Adrenal gland (tissue), 12 donors: Measurements from ENCODE around the gene IGSF3. TPM values are rescaled to one million over a fixed set of nuclear protein-coding genes. Genes with fewer than 3 reads are reported as not detected.

Experiments used
- DNase-seq, 7 donors: peaks; one replicate each; pipeline ENCODE4 v3.0.0-alpha.2; 2019 to 2020
- H3K27ac ChIP-seq, 5 donors: fragments of 200-600 bp; sonication (generic) in 4 of 5; 1 replicate in 3 of 5; 2 replicates in 2 of 5; pipeline versions ENCODE4 v1.5.1 to v1.8.0; 2016 to 2020; ENCODE audit warnings: mild to moderate bottlenecking in 1 of 5
- H3K27me3 ChIP-seq: fragments of 200-600 bp; 2 replicates; pipeline ENCODE4 v1.8.0; 2021
- H3K36me3 ChIP-seq, 2 donors: fragments of 200-600 bp; replicated peaks in 1 of 2; 1 replicate in 1 of 2; 2 replicates in 1 of 2; pipeline versions ENCODE4 v1.5.1 to v1.8.0; 2018 to 2022
- H3K4me1 ChIP-seq, 2 donors: fragments of 200-600 bp; replicated peaks in 1 of 2; 1 replicate in 1 of 2; 2 replicates in 1 of 2; pipeline versions ENCODE4 v1.5.1 to v1.8.0; 2018 to 2021
- H3K4me3 ChIP-seq, 4 donors: fragments of 200-600 bp; sonication (generic) in 3 of 4; one replicate each; pipeline ENCODE4 v1.5.1; 2016 to 2018
- H3K9me3 ChIP-seq, 3 donors: fragments of 200-600 bp; sonication (generic) in 1 of 3; replicated peaks in 1 of 3; 1 replicate in 2 of 3; 2 replicates in 1 of 3; pipeline versions ENCODE4 v1.5.1 to v1.8.0; 2016 to 2021
- POLR2A ChIP-seq, 2 donors: fragments of 450-650 bp; IDR thresholded peaks; one replicate each; pipeline ENCODE4 v1.6.1; 2017; ENCODE audit warnings: antibody characterized with exemption in 2 of 2, mild to moderate bottlenecking in 2 of 2, moderate library complexity in 1 of 2
- WGBS, 4 donors: extraction: QIAGEN DNeasy Blood & Tissue Kit in 2 of 4; methylation state at CpG; one replicate each; pipeline versions ENCODE4 v1.1.5 to v1.1.7; 2013 to 2017; 5-methylcytosine and 5-hydroxymethylcytosine counted together
- intact Hi-C, 2 donors: fragments of 100-400 bp; cut with DNase I; formaldehyde crosslinking; loops; one replicate each; pipeline versions ENCODE4 v1.14.1 to v1.15.0; 2022 to 2023
- polyA plus RNA-seq, 3 donors: library from polyadenylated mRNA; stranded (reverse); fragments of 200-250 nt in 2 of 3; fragments of 350-450 nt in 1 of 3; fragmentation: Illumina TruSeq in 1 of 3; extraction: RNeasy Lipid Tissue Mini Kit (QIAGEN cat#74804) in 1 of 3; gene quantifications; one replicate each; pipeline ENCODE4 v1.2.3, GENCODE V29; 2013 to 2014
- total RNA-seq, 9 donors: library from RNA; depleted of rRNA in 4 of 9; stranded (reverse); fragments of >200 nt in 4 of 9; fragments of 120-200 nt in 1 of 9; fragmentation: NEBNext Ultra II Directional in 1 of 9; extraction: Animal tissue kit (Norgen Biotek cat#: 25700) in 1 of 9; gene quantifications; one replicate each; pipeline versions ENCODE4 v1.1.0 to v1.2.4, GENCODE V29; 2013 to 2023
- TF ChIP-seq, protein P1 (sequence below), 6 experiments: fragments of 450-650 bp in 4 of 6; fragments of 200-600 bp in 2 of 6; sonication (generic) in 1 of 6; IDR thresholded peaks; 1 replicate in 5 of 6; 2 replicates in 1 of 6; pipeline versions ENCODE4 v1.5.1 to v1.8.0; 2016 to 2021; ENCODE audit warnings: antibody characterized with exemption in 6 of 6, mild to moderate bottlenecking in 2 of 6, moderate library complexity in 1 of 6
- donor health status: healthy with polysubstance abuse.
- donor health status: Bipolar disorder and iron deficiency.
- donor health status: DM: yes; HTN: yes; CAD: no.
- donor health status: DM: no; HTN: no; CAD: no.
- donor health status: DM: no; HTN: no; CAD: no.
- donor health status: DM: yes; HTN: yes; CAD: no.

IGSF3 gene
- total and polyA plus RNA-seq, 12 donors = 0.67 to 12.1 (median 2.2) TPM

- intact Hi-C loops = no loop called here
- Histone ChIP-seq H3K36me3 (no peaks in the 10 kb centered on the region), H3K27ac (no peak overlapping the region), H3K27me3 (no peaks in the 10 kb centered on the region), H3K9me3 (no peaks in the 10 kb centered on the region), H3K4me1 (no peaks in the 10 kb centered on the region), H3K4me3 (no peak overlapping the region)
- no peak for TF ChIP-seq POLR2A (IDR thresholded peaks at IDR 0.05)
- TF ChIP-seq, protein P1, sequence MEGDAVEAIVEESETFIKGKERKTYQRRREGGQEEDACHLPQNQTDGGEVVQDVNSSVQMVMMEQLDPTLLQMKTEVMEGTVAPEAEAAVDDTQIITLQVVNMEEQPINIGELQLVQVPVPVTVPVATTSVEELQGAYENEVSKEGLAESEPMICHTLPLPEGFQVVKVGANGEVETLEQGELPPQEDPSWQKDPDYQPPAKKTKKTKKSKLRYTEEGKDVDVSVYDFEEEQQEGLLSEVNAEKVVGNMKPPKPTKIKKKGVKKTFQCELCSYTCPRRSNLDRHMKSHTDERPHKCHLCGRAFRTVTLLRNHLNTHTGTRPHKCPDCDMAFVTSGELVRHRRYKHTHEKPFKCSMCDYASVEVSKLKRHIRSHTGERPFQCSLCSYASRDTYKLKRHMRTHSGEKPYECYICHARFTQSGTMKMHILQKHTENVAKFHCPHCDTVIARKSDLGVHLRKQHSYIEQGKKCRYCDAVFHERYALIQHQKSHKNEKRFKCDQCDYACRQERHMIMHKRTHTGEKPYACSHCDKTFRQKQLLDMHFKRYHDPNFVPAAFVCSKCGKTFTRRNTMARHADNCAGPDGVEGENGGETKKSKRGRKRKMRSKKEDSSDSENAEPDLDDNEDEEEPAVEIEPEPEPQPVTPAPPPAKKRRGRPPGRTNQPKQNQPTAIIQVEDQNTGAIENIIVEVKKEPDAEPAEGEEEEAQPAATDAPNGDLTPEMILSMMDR (IDR thresholded peaks at IDR 0.05) = no peak
- WGBS, 4 donors = 83 to 89% (median 86%) methylated on average over 5 of the region's 5 CpGs
- DNase-seq = peak in 2 of 7 donors; percentile 6 to 17
Observed at GRCh38 chr1:116693759-116694480, 26.4 kb upstream of the IGSF3 start.

DNA sequence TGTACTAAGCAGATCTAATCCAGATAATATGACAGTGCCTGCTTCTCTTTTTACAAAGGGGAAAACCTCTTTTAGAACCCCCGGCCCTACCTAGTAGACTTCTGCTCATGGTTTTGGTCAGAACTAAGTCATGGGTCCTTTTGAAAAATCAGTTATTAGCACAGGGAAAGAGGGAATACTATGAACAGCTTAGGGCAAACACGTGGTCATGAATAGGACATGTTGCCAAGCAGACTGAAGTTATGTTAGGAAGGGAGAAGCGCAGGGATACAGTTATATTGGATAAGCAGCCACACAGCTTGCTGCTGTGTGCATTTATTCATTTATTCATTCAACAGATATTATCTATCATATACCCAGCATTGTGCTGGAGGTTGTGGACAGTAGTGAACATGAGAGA lies 25.3 kb upstream of the IGSF3 start:
- WGBS, 4 donors = 64 to 78% (median 75%) methylated on average over 3 of the region's 3 CpGs
- TF ChIP-seq POLR2A (IDR thresholded peaks at IDR 0.05) = no peak
- TF ChIP-seq, protein P1 (IDR thresholded peaks at IDR 0.05) = no peak
- no peaks in the 10 kb centered on the region for H3K36me3 ChIP-seq

DNA sequence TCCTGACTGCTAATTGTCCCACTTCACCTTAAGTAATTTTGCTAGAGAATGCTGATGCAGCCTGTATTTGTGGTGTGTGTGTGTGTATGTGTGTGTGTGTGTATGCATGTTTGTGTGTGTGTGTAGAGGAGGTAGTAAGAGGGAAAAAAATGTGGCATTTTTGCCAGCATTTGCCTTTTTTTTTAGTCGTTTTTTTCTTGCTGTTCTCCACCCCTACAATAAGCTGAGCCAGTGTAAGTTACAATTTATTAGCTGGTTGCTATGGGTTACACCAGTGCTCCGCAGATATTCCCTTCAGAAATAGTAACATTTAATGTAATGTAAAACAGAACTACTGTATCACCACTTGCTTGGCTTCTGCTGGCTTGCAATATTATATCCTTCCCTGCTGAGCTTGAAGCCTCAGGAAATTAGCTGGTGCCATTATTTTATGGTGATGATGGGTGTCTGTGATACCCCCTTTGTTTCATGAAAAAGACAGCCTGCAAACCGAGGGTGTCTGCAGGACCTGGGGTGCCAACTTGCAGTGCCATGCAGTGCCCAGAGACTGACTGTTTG lies 23.4 kb upstream of the IGSF3 start:
- Histone ChIP-seq H3K4me1 (no peaks in the 10 kb centered on the region), H3K27me3 (no peaks in the 10 kb centered on the region), H3K9me3 (no peaks in the 10 kb centered on the region), H3K4me3 (no peak overlapping the region), H3K27ac (no peak overlapping the region), H3K36me3 (no peaks in the 10 kb centered on the region)
- TF ChIP-seq, protein P1 (IDR thresholded peaks at IDR 0.05) = no peak
- TF ChIP-seq POLR2A (IDR thresholded peaks at IDR 0.05) = no peak
- 25 to 35% (median 32%) methylated on average over 3 of the region's 3 CpGs for WGBS, 4 donors
- intact Hi-C loops = no loop called here
- DNase-seq = no peak

More for the DNA sequence above, 25.3 kb upstream of the IGSF3 start:
- Histone ChIP-seq H3K4me3 (no peak overlapping the region), H3K27ac (no peak overlapping the region), H3K27me3 (no peaks in the 10 kb centered on the region), H3K4me1 (no peaks in the 10 kb centered on the region), H3K9me3 (no peaks in the 10 kb centered on the region)
- DNase-seq = no peak
- intact Hi-C loops = no loop called here

DNA sequence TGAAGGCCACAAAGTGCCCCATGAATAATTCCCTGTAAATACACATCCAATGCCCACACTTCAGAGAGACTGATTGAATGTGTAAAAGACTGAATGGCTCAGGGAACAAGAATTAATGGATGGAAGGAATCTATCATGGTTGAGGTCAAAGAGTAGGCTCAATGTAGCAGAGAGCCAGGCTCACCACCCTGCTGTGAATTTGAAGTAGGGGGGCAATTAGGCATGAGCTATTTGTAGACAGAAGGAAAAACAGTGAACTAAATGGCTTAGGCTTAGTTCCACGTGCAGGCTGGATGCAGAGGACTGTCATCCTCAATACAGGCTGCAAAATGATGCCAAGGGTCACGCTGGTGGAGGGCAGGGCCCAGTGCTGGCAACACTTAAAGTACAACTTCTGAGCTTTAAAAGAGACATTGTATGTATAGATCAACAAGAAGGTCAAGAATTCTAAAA lies 22.9 kb upstream of the IGSF3 start:
- Histone ChIP-seq H3K27me3 (no peaks in the 10 kb centered on the region), H3K27ac (no peak overlapping the region), H3K36me3 (no peaks in the 10 kb centered on the region), H3K4me1 (no peaks in the 10 kb centered on the region), H3K9me3 (no peaks in the 10 kb centered on the region), H3K4me3 (no peak overlapping the region)
- DNase-seq = no peak
- TF ChIP-seq POLR2A (IDR thresholded peaks at IDR 0.05) = no peak
- TF ChIP-seq, protein P1 (IDR thresholded peaks at IDR 0.05) = no peak
- intact Hi-C loops = no loop called here
- 68 to 75% (median 71%) methylated on average over 2 of the region's 2 CpGs for WGBS, 4 donors
